NT2/D1 (cell line): ENCODE data around the gene BTBD2.

Experiments
- YY1 ChIP-seq: IDR thresholded peaks from 2 replicates; pipeline ENCODE4 v1.6.1; 2011; ENCODE audit not compliant: insufficient read length, insufficient read depth
- ZNF274 ChIP-seq: IDR thresholded peaks from 2 replicates; pipeline ENCODE4 v1.6.1; 2011; ENCODE audit warnings: mild to moderate bottlenecking, low read depth, low read length

- TF ChIP-seq ZNF274 (no peak), YY1 (no peak)
Observed at GRCh38 chr19:1967087-1967608, 48.4 kb downstream of the BTBD2 start.
